Aorta (tissue), 5 donors: ENCODE data around the gene MAST4. TPM values are rescaled to one million over a fixed set of nuclear protein-coding genes. Genes with fewer than 3 reads are reported as not detected.

ENCODE experiments used
- ATAC-seq: fragments of 200-7000 bp; cut with Tn5 transposase; one replicate; pipeline ENCODE4 v1.9.1; 2022; ENCODE audit warnings: moderate library complexity; ENCODE audit not compliant: low FRiP score
- DNase-seq, 2 donors: peaks; one replicate each; pipeline ENCODE4 v3.0.0-alpha.2; 2020
- H3K27ac ChIP-seq, 2 donors: one replicate each; pipeline ENCODE4 v1.5.1; 2013; ENCODE audit warnings: low read length in 2 of 2, mild to moderate bottlenecking in 2 of 2, moderate library complexity in 2 of 2, control low read depth in 1 of 2, inconsistent platforms in 1 of 2, low read depth in 1 of 2
- H3K27me3 ChIP-seq, 2 donors: one replicate each; pipeline ENCODE4 v1.6.1; 2013; ENCODE audit warnings: control low read depth in 1 of 2, low read length in 1 of 2, mild to moderate bottlenecking in 1 of 2, moderate library complexity in 1 of 2; ENCODE audit not compliant: insufficient read depth in 2 of 2, control insufficient read depth in 1 of 2
- H3K36me3 ChIP-seq, 2 donors: one replicate each; pipeline ENCODE4 v1.6.1; 2013; ENCODE audit warnings: control low read depth in 1 of 2, low read length in 1 of 2, mild to moderate bottlenecking in 1 of 2; ENCODE audit not compliant: insufficient read depth in 2 of 2, control insufficient read depth in 1 of 2
- H3K4me1 ChIP-seq, 2 donors: one replicate each; pipeline ENCODE4 v1.6.1; 2013; ENCODE audit warnings: low read length in 2 of 2, control low read depth in 1 of 2, mild to moderate bottlenecking in 1 of 2, moderate library complexity in 1 of 2; ENCODE audit not compliant: insufficient read depth in 2 of 2, control insufficient read depth in 1 of 2
- H3K4me3 ChIP-seq, 2 donors: one replicate each; pipeline ENCODE4 v1.5.1; 2013; ENCODE audit warnings: low read length in 2 of 2, control low read depth in 1 of 2, mild to moderate bottlenecking in 1 of 2
- H3K9me3 ChIP-seq: one replicate; pipeline ENCODE4 v1.6.1; 2013; ENCODE audit warnings: mild to moderate bottlenecking, low read length; ENCODE audit not compliant: control insufficient read depth
- WGBS, 2 donors: extraction: QIAGEN DNeasy Blood & Tissue Kit; methylation state at CpG; one replicate each; pipeline ENCODE4 v1.1.7; 2013; 5-methylcytosine and 5-hydroxymethylcytosine counted together
- intact Hi-C, 2 donors: fragments of 100-400 bp; cut with DNase I; formaldehyde crosslinking; loops; one replicate each; pipeline versions ENCODE4 v1.14.2 to v1.15.0; 2022
- polyA plus RNA-seq, 2 donors: library from polyadenylated mRNA; stranded (reverse); fragments of 200-250 nt; gene quantifications; one replicate each; pipeline ENCODE4 v1.2.3, GENCODE V29; 2013
- total RNA-seq, 2 donors: library from RNA; stranded (reverse); fragmentation: NEBNext Ultra II Directional; extraction: Animal tissue kit (Norgen Biotek cat#: 25700); gene quantifications; one replicate each; pipeline ENCODE4 v1.2.1, GENCODE V29; 2021
- donor health status: healthy with polysubstance abuse.
- donor health status: Bipolar disorder and iron deficiency.
- donor health status: DM: no; HTN: no; CAD: no.
- donor health status: DM: no; HTN: no; CAD: no.
- donor health status: DM: yes; HTN: yes; CAD: no.

The MAST4 gene
- total and polyA plus RNA-seq, 4 donors = 2.4 to 66.5 (median 24.9) TPM

- H3K4me1 ChIP-seq = no peaks in the 10 kb centered on the region
- 94 to 96% methylated on average over 1 of the region's 1 CpG for WGBS, 2 donors
- DNase-seq (no peak), ATAC-seq (no peak)
- H3K27me3 ChIP-seq = no peaks in the 10 kb centered on the region
- no peak overlapping the region for H3K27ac ChIP-seq
- no peaks in the 10 kb centered on the region for H3K9me3 ChIP-seq
- intact Hi-C loops = no loop called here
- H3K36me3 ChIP-seq = no peaks in the 10 kb centered on the region
- no peak overlapping the region for H3K4me3 ChIP-seq
These were observed 601.3 kb downstream of the MAST4 start for GRCh38 chr5:67197536-67197935.

- DNase-seq (no peak), ATAC-seq (no peak)
- no peaks in the 10 kb centered on the region for H3K27me3 ChIP-seq
- no peaks in the 10 kb centered on the region for H3K36me3 ChIP-seq
- no peak overlapping the region for H3K4me3 ChIP-seq
- H3K9me3 ChIP-seq = no peaks in the 10 kb centered on the region
- peaks cover 0 to 2% of the 10 kb centered on the region in 2 donors for H3K4me1 ChIP-seq
- intact Hi-C loops = no loop called here
- WGBS, 2 donors = 86% methylated on average over 1 of the region's 1 CpG
- no peak overlapping the region for H3K27ac ChIP-seq
These were observed 602.7 kb downstream of the MAST4 start for GRCh38 chr5:67198917-67199316.

GRCh38 chr5:67199859-67200258 is 603.7 kb downstream of the MAST4 start:
- ATAC-seq (no peak), DNase-seq (no peak)
- H3K9me3 ChIP-seq = no peaks in the 10 kb centered on the region
- intact Hi-C loops = no loop called here
- no peaks in the 10 kb centered on the region for H3K36me3 ChIP-seq
- no peak overlapping the region for H3K27ac ChIP-seq
- H3K4me1 ChIP-seq = peaks cover 0 to 2% of the 10 kb centered on the region in 2 donors
- H3K4me3 ChIP-seq = no peak overlapping the region
- H3K27me3 ChIP-seq = no peaks in the 10 kb centered on the region

- WGBS, 2 donors = 98 to 99% methylated on average over 2 of the region's 2 CpGs
- DNase-seq (no peak), ATAC-seq (no peak)
- H3K27ac ChIP-seq = no peak overlapping the region
- H3K27me3 ChIP-seq = no peaks in the 10 kb centered on the region
- H3K4me1 ChIP-seq = peaks cover 0 to 2% of the 10 kb centered on the region in 2 donors
- H3K4me3 ChIP-seq = no peak overlapping the region
- intact Hi-C loops = no loop called here
- no peaks in the 10 kb centered on the region for H3K36me3 ChIP-seq
- H3K9me3 ChIP-seq = no peaks in the 10 kb centered on the region
These were observed 604.8 kb downstream of the MAST4 start for GRCh38 chr5:67200809-67201562.

GRCh38 chr5:67201897-67202549 is 605.8 kb downstream of the MAST4 start:
- Histone ChIP-seq H3K27ac (no peak overlapping the region), H3K9me3 (no peaks in the 10 kb centered on the region), H3K4me1 (peaks cover 0 to 2% of the 10 kb centered on the region in 2 donors), H3K36me3 (no peaks in the 10 kb centered on the region), H3K27me3 (no peaks in the 10 kb centered on the region), H3K4me3 (no peak overlapping the region)
- DNase-seq = no peak
- ATAC-seq = no peak
- WGBS, 2 donors = 86 to 90% methylated on average over 6 of the region's 6 CpGs
- intact Hi-C loops = no loop called here

GRCh38 chr5:67202828-67203227 is 606.6 kb downstream of the MAST4 start:
- WGBS, 2 donors = 91 to 93% methylated on average over 4 of the region's 4 CpGs
- Histone ChIP-seq H3K36me3 (no peaks in the 10 kb centered on the region), H3K27me3 (no peaks in the 10 kb centered on the region), H3K27ac (no peak overlapping the region), H3K4me1 (peaks cover 0 to 2% of the 10 kb centered on the region in 2 donors), H3K9me3 (no peaks in the 10 kb centered on the region), H3K4me3 (no peak overlapping the region)
- intact Hi-C loops = no loop called here
- no peak for ATAC-seq
- no peak for DNase-seq

GRCh38 chr5:67203701-67204074 is 607.5 kb downstream of the MAST4 start:
- Histone ChIP-seq H3K9me3 (no peaks in the 10 kb centered on the region), H3K27me3 (no peaks in the 10 kb centered on the region), H3K36me3 (no peaks in the 10 kb centered on the region), H3K4me1 (peaks cover 0 to 2% of the 10 kb centered on the region in 2 donors), H3K4me3 (no peak overlapping the region), H3K27ac (no peak overlapping the region)
- ATAC-seq = no peak
- intact Hi-C loops = no loop called here
- WGBS, 2 donors = 9 to 14% methylated on average over 2 of the region's 2 CpGs
- no peak for DNase-seq

GRCh38 chr5:67204821-67205220 is 608.6 kb downstream of the MAST4 start:
- H3K27ac ChIP-seq = no peak overlapping the region
- H3K9me3 ChIP-seq = no peaks in the 10 kb centered on the region
- no peaks in the 10 kb centered on the region for H3K36me3 ChIP-seq
- 83 to 85% methylated on average over 5 of the region's 5 CpGs for WGBS, 2 donors
- peaks cover 0 to 2% of the 10 kb centered on the region in 2 donors for H3K4me1 ChIP-seq
- ATAC-seq (no peak), DNase-seq (no peak)
- H3K27me3 ChIP-seq = no peaks in the 10 kb centered on the region
- H3K4me3 ChIP-seq = no peak overlapping the region
- intact Hi-C loops = no loop called here

GRCh38 chr5:67205981-67206380 is 609.8 kb downstream of the MAST4 start:
- DNase-seq (no peak), ATAC-seq (no peak)
- Histone ChIP-seq H3K4me1 (peaks cover 0 to 2% of the 10 kb centered on the region in 2 donors), H3K27me3 (no peaks in the 10 kb centered on the region), H3K36me3 (no peaks in the 10 kb centered on the region), H3K27ac (no peak overlapping the region), H3K9me3 (no peaks in the 10 kb centered on the region), H3K4me3 (no peak overlapping the region)
- intact Hi-C loops = no loop called here
- 90 to 93% methylated on average over 3 of the region's 3 CpGs for WGBS, 2 donors
